HT-29 (cell line): ENCODE data around the gene SKOR1. TPM values are rescaled to one million over a fixed set of nuclear protein-coding genes. Genes with fewer than 3 reads are reported as not detected.

Experiments
- DNase-seq: peaks from one replicate; pipeline ENCODE4 v3.0.0-alpha.2; 2015; ENCODE audit warnings: low spot score
- total RNA-seq: library from RNA; depleted of rRNA; stranded (reverse); fragments of >200 nt; shearing (Covaris generic); gene quantifications from 2 replicates; pipeline ENCODE4 v1.2.3, GENCODE V29; 2014

The SKOR1 gene
- total RNA-seq, 1 experiment from 2014 or later: 0.15 TPM

- DNase-seq: no peak
Observed at GRCh38 chr15:67794832-67795574, 30.3 kb upstream of the SKOR1 start.

GRCh38 chr15:67796196-67797127 lies 28.8 kb upstream of the SKOR1 start:
- DNase-seq: no peak

DNA sequence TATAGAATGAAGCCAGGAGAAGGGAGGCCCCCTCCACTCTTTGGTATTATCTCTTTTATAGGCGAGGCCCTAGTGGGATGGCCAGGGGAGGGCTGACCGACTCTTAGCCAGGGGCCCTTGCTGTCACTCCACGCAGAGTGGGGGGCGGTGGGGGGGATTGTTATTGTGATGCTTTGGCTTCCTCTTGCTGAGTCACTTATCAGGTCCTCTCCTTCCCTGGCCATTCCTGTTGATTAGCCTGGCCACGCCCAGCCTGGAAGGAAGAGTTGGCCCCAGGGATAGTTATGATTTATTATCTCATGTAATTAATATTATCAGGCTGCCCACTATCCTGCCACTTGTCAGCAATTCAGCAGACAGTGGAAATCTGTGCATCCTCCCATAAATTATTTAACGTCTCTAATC lies 25.5 kb upstream of the SKOR1 start:
- no peak for DNase-seq

DNA sequence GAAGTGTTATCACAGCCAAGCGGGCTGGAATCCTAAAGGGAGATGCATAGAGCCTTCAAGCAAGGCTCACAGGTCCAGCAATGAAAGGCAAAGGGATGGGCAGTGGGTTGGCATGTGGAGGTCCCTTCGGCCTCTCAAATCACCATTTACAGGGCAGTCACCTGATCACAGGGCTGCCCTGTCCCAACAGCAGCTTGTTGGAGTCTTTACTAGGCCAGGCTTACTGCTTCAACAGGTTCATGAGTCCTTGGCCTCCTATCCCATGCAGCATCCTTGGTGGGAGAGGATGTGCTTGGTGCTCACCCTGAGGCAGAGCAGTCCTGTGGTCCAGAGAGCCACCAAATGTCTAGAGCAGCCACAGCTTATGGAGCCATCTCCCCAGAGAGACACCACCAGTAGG lies 24.2 kb upstream of the SKOR1 start:
- DNase-seq: no peak

DNA sequence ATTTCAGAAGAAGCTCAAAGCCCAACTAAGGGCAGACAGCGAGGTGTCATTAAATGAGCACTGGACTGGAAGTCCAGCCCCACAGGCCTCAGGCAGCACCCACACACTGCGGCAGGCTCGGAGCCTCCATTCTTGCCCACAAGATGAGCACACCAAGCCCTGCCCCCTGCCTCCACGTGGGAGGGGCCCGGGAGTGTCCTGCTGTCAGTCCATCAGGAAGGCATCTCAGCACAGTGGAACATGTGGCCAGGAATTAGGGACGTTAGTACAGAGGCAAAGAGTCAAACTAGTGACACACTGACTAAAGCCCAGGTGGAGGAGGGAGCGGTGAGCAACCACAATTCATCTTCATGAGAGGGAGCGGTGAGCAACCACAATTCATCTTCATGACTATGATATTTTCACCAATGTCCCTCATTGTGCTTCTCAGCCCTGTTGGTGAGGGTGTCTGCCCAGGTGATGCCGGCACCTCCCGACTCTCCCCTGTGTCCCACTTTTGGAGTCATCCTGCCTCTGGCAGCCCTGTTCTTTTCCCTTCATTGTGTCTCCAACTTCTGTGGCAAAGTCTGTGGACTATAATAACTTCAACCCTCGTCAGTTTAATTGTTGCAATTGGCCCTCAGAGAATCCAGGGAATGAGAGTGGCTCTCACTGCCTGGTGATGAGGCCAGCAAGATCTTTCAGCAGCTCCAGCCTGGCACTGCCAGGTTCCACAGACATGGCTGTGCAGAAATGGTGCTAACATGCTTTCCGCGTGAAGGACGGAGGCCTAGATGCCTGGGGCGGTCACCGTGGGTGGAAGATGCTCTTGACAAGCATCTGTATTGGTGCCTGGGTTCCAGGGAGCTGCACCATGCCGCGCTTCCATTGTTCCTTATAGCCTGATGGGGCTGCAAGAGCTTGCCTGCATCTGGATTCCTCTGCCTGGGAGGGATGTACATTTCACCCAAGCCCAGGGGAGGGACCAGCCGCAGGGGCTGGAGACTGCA lies 23.1 kb upstream of the SKOR1 start:
- DNase-seq: no peak

GRCh38 chr15:67803299-67803698 lies 22.0 kb upstream of the SKOR1 start:
- DNase-seq: no peak

DNA sequence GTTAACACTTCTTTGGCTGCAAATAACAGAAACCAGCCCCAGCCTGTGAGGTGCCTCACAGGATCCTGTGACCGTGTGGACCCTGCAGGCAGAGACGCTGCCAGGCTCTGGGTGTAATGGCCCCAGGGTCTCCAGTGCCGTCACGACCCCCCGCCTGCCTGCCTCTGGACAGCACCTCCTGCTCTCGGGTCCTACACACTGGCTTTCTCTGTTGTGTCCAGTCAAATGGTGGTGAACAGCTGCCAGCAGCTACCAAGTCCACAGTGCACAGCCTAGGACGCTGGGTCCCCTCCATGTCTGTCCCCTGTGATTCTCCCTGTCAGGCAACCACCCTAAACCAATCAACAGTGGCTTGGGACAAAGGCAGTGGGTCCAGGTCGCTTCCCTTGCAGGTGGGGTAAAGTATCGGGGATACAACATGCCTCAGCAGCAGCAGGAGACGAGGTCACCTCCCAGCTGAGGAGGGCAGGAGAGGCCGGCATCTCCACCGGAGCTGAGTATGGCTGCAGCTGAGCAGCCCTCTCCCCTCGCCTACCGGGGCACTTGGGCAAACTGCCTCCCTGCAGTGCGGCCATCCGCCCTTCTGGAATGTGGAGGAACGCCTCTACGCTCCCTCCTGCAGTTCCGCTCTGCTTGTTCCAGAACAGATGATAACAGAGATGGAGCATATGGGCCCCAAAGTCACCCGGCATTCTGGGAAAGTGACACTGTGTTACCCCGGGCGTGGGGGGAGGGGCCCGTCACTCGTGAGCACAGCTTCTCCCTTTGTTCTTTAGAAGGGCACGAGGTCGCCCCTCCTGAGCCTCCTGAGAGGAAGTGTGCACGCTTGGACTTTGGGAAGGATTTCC lies 21.1 kb upstream of the SKOR1 start:
- DNase-seq: no peak

- DNase-seq: no peak
Observed at GRCh38 chr15:67805008-67805665, 20.2 kb upstream of the SKOR1 start.

- no peak for DNase-seq
Observed at GRCh38 chr15:67805666-67806516, 19.4 kb upstream of the SKOR1 start.

DNA sequence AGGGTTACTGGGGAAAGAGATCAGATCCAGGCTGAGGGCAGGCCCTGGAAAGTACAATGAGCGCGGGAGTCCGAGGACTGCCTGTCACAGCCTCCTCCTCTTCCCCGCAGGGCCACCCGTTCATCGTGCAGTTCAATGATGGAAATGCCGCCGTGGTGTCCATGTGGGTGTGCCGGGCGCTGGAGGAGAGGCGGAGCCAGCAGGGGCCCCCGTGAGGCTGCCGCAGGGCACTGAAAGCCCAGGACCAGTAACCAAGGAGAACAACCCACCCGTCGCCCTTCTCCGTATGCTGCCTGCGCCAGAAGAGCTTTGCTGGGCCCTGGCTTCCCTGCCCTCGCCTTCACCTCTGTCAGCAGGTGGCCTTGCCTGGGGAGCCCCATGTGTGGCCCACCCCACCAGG lies 18.8 kb upstream of the SKOR1 start:
- DNase-seq: no peak

DNA sequence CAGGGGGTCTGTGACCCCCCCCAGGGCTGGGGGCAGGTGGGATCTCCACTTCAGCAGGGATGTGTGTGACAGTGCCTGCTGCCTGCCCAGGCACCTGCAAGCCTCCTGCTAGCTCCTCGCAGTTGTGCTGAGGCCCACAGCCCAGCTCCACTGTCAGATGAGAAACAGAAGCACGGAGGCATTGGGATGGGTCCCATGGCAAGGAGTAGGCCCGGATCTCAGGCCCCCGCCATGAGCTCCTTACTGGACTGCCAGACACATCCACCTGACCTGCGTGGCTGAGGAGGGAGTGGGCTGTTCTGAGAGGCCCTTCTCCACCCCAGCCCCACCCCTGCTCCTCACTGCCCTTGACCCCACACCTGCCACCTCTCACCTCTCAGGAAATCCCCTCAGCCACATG lies 18.2 kb upstream of the SKOR1 start:
- DNase-seq: no peak

- DNase-seq: no peak
Observed at GRCh38 chr15:67807836-67808235, 17.5 kb upstream of the SKOR1 start.

GRCh38 chr15:67808821-67809220 lies 16.5 kb upstream of the SKOR1 start:
- no peak for DNase-seq

GRCh38 chr15:67809441-67809840 lies 15.9 kb upstream of the SKOR1 start:
- DNase-seq: no peak

DNA sequence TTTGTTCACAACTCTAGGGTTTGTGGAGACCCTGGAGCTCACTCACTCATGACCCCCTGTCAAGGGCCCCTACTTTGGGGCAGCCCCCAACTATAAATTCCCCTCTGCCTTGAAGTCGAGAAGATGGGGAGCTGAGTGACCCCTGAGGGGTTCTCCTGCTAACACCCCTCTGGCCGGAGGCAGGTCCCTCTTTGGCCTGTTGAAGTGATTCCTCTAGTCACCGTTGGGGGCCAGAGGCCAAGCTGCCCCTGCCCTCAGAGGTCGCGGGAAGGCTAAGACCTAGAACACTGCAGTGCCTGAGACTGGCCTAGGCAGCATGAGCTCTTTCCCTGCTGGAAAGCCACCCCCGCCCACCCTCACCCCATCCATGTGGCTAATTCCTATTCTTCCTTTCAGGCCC lies 15.4 kb upstream of the SKOR1 start:
- no peak for DNase-seq

- no peak for DNase-seq
Observed at GRCh38 chr15:67812241-67812644, 13.1 kb upstream of the SKOR1 start.

GRCh38 chr15:67813104-67813634 lies 12.1 kb upstream of the SKOR1 start:
- DNase-seq: no peak

DNA sequence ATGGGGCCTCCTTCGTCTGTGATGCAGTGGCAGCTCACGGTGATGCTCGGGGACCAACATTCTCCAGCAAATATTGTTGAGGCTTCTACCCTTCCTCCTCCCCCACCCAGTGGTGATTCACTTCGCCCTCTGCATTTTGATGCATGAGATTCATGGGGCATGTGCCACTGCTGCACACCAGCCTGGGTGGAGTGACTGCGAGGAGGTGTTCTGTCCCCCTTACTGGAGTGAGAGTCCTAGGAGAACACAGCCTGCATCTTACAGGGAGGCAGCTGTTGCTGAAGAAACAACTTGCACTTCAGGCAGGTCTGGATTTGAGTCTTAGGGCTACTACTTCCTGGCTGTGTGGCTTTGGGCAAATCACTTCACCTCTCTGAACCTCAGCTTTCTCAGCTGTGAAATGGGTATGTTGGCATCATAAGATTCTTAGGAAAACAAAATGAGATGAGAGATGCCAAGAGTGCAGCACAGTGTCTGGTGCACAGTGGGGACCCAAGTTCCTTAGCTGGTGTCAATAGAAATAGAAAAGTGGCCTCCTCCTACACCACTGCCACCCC lies 10.2 kb upstream of the SKOR1 start:
- DNase-seq: no peak

DNA sequence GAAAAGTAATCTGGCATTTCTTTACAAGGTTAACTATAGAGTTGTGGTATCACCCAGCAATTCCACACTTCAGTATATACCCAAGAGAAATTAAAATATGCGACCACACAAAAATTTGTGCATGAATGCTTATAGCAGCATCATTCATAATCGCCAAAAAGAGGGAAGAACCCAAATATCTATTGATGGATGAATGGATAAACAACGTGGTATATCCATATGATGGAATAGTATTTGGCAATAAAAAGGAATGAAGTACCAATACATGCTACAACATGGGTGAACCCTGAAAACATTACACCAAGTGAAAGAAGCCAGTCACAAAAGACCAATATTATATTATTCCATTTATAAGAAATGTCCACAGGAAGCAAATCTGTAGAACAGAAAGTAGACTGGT lies 8.6 kb upstream of the SKOR1 start:
- no peak for DNase-seq
